ENCODE measurements around the gene SATB1. TPM values are rescaled to one million over a fixed set of nuclear protein-coding genes. Genes with fewer than 3 reads are reported as not detected.

SATB1 gene
- total and polyA plus RNA-seq, 2 of the 8 experiments (the other 6 are each of a cell fraction or from before 2014, with no cell fraction given): 18.8 to 28.0 TPM

DNA sequence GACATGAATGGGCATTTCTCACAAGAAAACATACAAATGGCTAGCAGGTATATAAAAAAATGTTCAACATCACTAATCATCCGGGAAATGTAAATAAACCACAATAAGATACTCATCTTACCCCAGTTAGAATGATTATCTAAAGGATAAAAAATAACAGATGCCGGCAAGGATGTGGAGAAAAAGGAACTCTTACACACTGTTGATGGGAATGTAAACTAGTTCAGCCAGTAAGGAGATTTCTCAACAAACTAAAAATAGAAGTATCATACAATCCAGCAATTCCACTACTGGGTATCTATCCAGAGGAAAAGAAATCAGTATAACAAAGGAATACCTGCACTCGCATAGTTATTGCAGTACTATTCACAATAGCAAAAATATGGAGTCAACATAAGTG lies 124.2 kb downstream of the SATB1 start:
- no peak overlapping the region for H3K23ac ChIP-seq (ENCODE audit: insufficient read length)
- no peaks in the 10 kb centered on the region for H3K36me3 ChIP-seq (ENCODE audit: control insufficient read depth in 2 of 4, insufficient read depth in 4 of 4, low read length in 3 of 4)
- no peak overlapping the region for H3K14ac ChIP-seq (ENCODE audit: insufficient read length)
- H4K91ac ChIP-seq (replicated peaks; ENCODE audit: insufficient read length, low read length): no peak overlapping the region
- no peak overlapping the region for H3K18ac ChIP-seq (ENCODE audit: extremely low read depth, low read length)
- no peak overlapping the region for H3K4me3 ChIP-seq (ENCODE audit: extremely low read depth in 1 of 4, insufficient read depth in 2 of 4, low read depth in 3 of 4, low read length in 4 of 4)
- H3K79me1 ChIP-seq (ENCODE audit: low read depth, low read length): no peaks in the 10 kb centered on the region
- no peak overlapping the region for H2BK12ac ChIP-seq (ENCODE audit: low read depth, low read length)
- no peak overlapping the region for H2AK5ac ChIP-seq (ENCODE audit: low read depth, low read length)
- no peak overlapping the region for H3K9ac ChIP-seq (replicated peaks in 1 of 4; ENCODE audit: extremely low read depth in 1 of 4, low read depth in 3 of 4, low read length in 3 of 4)
- no peaks in the 10 kb centered on the region for H3K23me2 ChIP-seq (ENCODE audit: low read depth, low read length)
- H3K4me1 ChIP-seq (replicated peaks in 1 of 4; ENCODE audit: control insufficient read depth in 3 of 4, insufficient read depth in 4 of 4, low read length in 3 of 4): no peaks in the 10 kb centered on the region
- no peak for TF ChIP-seq KDM5A (IDR thresholded peaks at IDR 0.05; ENCODE audit: low read length)
- no peak for TF ChIP-seq TAF1 (IDR thresholded peaks at IDR 0.05; ENCODE audit: low read depth, low read length)
- no peak for TF ChIP-seq SIRT6 (IDR thresholded peaks at IDR 0.05; ENCODE audit: low read length)
- no peak for TF ChIP-seq NANOG (IDR thresholded peaks at IDR 0.05; ENCODE audit: insufficient read depth, low read depth, low read length, poor library complexity, severe bottlenecking)
- TF ChIP-seq HDAC2 (IDR thresholded peaks at IDR 0.05; ENCODE audit: borderline replicate concordance in 1 of 2, low read depth in 2 of 2, low read length in 2 of 2): no peak
- no peak for TF ChIP-seq CEBPB (IDR thresholded peaks at IDR 0.05; ENCODE audit: low read depth, low read length)
- no peak for TF ChIP-seq CHD1 (IDR thresholded peaks at IDR 0.05; ENCODE audit: low read depth, low read length)
- no peak for TF ChIP-seq KDM4A (IDR thresholded peaks at IDR 0.05; ENCODE audit: low read depth, low read length, severe bottlenecking)
- TF ChIP-seq, protein P1, sequence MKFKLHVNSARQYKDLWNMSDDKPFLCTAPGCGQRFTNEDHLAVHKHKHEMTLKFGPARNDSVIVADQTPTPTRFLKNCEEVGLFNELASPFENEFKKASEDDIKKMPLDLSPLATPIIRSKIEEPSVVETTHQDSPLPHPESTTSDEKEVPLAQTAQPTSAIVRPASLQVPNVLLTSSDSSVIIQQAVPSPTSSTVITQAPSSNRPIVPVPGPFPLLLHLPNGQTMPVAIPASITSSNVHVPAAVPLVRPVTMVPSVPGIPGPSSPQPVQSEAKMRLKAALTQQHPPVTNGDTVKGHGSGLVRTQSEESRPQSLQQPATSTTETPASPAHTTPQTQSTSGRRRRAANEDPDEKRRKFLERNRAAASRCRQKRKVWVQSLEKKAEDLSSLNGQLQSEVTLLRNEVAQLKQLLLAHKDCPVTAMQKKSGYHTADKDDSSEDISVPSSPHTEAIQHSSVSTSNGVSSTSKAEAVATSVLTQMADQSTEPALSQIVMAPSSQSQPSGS (IDR thresholded peaks at IDR 0.05; ENCODE audit: low read length): no peak
- TF ChIP-seq HDAC6 (IDR thresholded peaks at IDR 0.05; ENCODE audit: low read depth, low read length): no peak
- DNase-seq (ENCODE audit: low read depth in 1 of 2, low spot score in 2 of 2) (no peak), FAIRE-seq (no peak)
- H3K4ac ChIP-seq (replicated peaks; ENCODE audit: insufficient read length, low read depth, low read length): no peak overlapping the region
- H3K79me2 ChIP-seq (ENCODE audit: control insufficient read depth in 1 of 2, insufficient read depth in 2 of 2, low read length in 2 of 2): no peaks in the 10 kb centered on the region
- H4K5ac ChIP-seq (ENCODE audit: insufficient read length, low read depth, low read length): no peak overlapping the region
- H3K4me2 ChIP-seq (ENCODE audit: insufficient read depth in 1 of 2, low read depth in 2 of 2, low read length in 2 of 2): no peak overlapping the region
- H2BK20ac ChIP-seq (ENCODE audit: low read length): no peak overlapping the region
- no peak overlapping the region for H2AFZ ChIP-seq (ENCODE audit: low read length)
- CTCF ChIA-PET (ENCODE audit: partially characterized antibody): no interaction called here
- H4K8ac ChIP-seq (ENCODE audit: extremely low read depth, insufficient read depth, low read length): no peak overlapping the region
- POLR2A ChIA-PET (ENCODE audit: partially characterized antibody): no interaction called here
- WGBS, 2 experiments (ENCODE audit: extremely low coverage in 1 of 2, insufficient coverage in 1 of 2, insufficient read length in 1 of 2, insufficient replicate concordance in 2 of 2, low coverage in 1 of 2, low lambda C conversion rate in 2 of 2, missing lambda C conversion rate in 1 of 2): 95% methylated on average over 3 of the region's 3 CpGs; no CpG with 5 or more reads in 1 of the 2 experiments
- H2BK120ac ChIP-seq (replicated peaks; ENCODE audit: low read depth, low read length): no peak overlapping the region
- H3K27ac ChIP-seq (ENCODE audit: low read depth, low read length): no peak overlapping the region
- peaks cover 0 to 5% of the 10 kb centered on the region in 2 experiments; a peak in 2 of 4 replicates for H3K9me3 ChIP-seq (ENCODE audit: insufficient read depth in 2 of 2, low read depth in 1 of 2, low read length in 1 of 2)
- H4K20me1 ChIP-seq (replicated peaks in 1 of 2; ENCODE audit: control insufficient read depth in 1 of 2, insufficient read depth in 2 of 2, low read length in 2 of 2): no peaks in the 10 kb centered on the region
- no peak overlapping the region for H3K56ac ChIP-seq (replicated peaks; ENCODE audit: insufficient read length, low read depth, low read length)
- H2BK15ac ChIP-seq (ENCODE audit: low read length): no peak overlapping the region
- H2BK5ac ChIP-seq (ENCODE audit: low read depth, low read length): no peak overlapping the region
- H3K27me3 ChIP-seq (replicated peaks in 1 of 4; ENCODE audit: control insufficient read depth in 3 of 4, extremely low read depth in 1 of 4, insufficient read depth in 3 of 4, low read length in 3 of 4): no peaks in the 10 kb centered on the region

Data from H1 (cell line).